SK-N-SH (cell line): ENCODE measurements around the gene ROPN1L. TPM values are rescaled to one million over a fixed set of nuclear protein-coding genes. Genes with fewer than 3 reads are reported as not detected.

ENCODE experiments used
- CTCF ChIA-PET: fragments of 300-600, 350-600 bp; formaldehyde crosslinking; extraction: SDS; loops from one replicate; lab custom pipeline; 2021; lab: Yijun Ruan, JAX
- POLR2A ChIA-PET: fragments of 350-600 bp; sonication (Branson Sonifier 250); formaldehyde crosslinking; extraction: SDS; loops from one replicate; lab custom pipeline; 2020; ENCODE audit warnings: antibody characterized with exemption, inconsistent platforms; lab: Yijun Ruan, JAX
- DNase-seq: peaks from one replicate; pipeline ENCODE4 v3.0.0; 2012
- H2AFZ ChIP-seq: fragments of 200-600 bp; sonication (generic); 2 replicates; pipeline ENCODE4 v1.8.1; 2016; ENCODE audit warnings: antibody characterized with exemption, mild to moderate bottlenecking, low read depth
- H3F3A ChIP-seq: fragments of 200-600 bp; sonication (generic); replicated peaks from 2 replicates; pipeline ENCODE3; 2016; ENCODE audit warnings: antibody characterized with exemption, mild to moderate bottlenecking; ENCODE audit not compliant: insufficient read depth
- H3K27ac ChIP-seq, 2 experiments: fragments of 200-500 bp in 1 of 2; fragments of 200-600 bp in 1 of 2; sonication (Bioruptor generic) in 1 of 2; sonication (generic), shearing (Covaris generic) in 1 of 2; 2 replicates each; pipeline versions ENCODE4 v1.5.1 to v1.6.1; 2014 to 2016; ENCODE audit warnings: low read depth in 2 of 2, inconsistent platforms in 1 of 2, low read length in 1 of 2, mild to moderate bottlenecking in 1 of 2, mixed read lengths in 1 of 2
- H3K27me3 ChIP-seq: fragments of 200-600 bp; sonication (generic), shearing (Covaris generic); 2 replicates; pipeline ENCODE4 v1.6.1; 2016; ENCODE audit warnings: mixed run types; ENCODE audit not compliant: insufficient read depth
- H3K36me3 ChIP-seq, 2 experiments: fragments of 200-500 bp in 1 of 2; fragments of 200-600 bp in 1 of 2; sonication (Bioruptor generic) in 1 of 2; sonication (generic) in 1 of 2; replicated peaks in 1 of 2; 2 replicates each; pipeline versions ENCODE3 to v1.5.1; 2014 to 2016; ENCODE audit warnings: low read length in 1 of 2, mild to moderate bottlenecking in 1 of 2; ENCODE audit not compliant: insufficient read depth in 2 of 2, control insufficient read depth in 1 of 2
- H3K4me1 ChIP-seq, 2 experiments: fragments of 200-500 bp in 1 of 2; fragments of 200-600 bp in 1 of 2; sonication (Bioruptor generic) in 1 of 2; sonication (generic), shearing (Covaris generic) in 1 of 2; 2 replicates each; pipeline versions ENCODE4 v1.5.1 to v1.6.1; 2014 to 2016; ENCODE audit warnings: low read depth in 1 of 2, low read length in 1 of 2, mixed run types in 1 of 2; ENCODE audit not compliant: insufficient read depth in 2 of 2, control insufficient read depth in 1 of 2
- H3K4me2 ChIP-seq: fragments of 200-600 bp; sonication (generic), shearing (Covaris generic); 2 replicates; pipeline ENCODE4 v1.6.1; 2017; ENCODE audit warnings: mixed run types
- H3K4me3 ChIP-seq, 2 experiments: fragments of 200-500 bp in 1 of 2; fragments of 200-600 bp in 1 of 2; sonication (Bioruptor generic) in 1 of 2; sonication (generic), shearing (Covaris generic) in 1 of 2; 2 replicates each; pipeline versions ENCODE4 v1.5.1 to v1.8.1; 2014 to 2016; ENCODE audit warnings: low read depth in 2 of 2, inconsistent platforms in 1 of 2, low read length in 1 of 2, mild to moderate bottlenecking in 1 of 2, mixed read lengths in 1 of 2, moderate library complexity in 1 of 2
- H3K79me2 ChIP-seq: fragments of 200-600 bp; sonication (generic); 2 replicates; pipeline ENCODE4 v1.8.1; 2017; ENCODE audit warnings: mild to moderate bottlenecking; ENCODE audit not compliant: insufficient read depth
- H3K9ac ChIP-seq: fragments of 200-600 bp; sonication (generic); 2 replicates; pipeline ENCODE4 v1.6.1; 2017; ENCODE audit warnings: mixed run types
- H3K9me2 ChIP-seq: fragments of 200-600 bp; sonication (generic); 2 replicates; pipeline ENCODE4 v1.6.1; 2017; ENCODE audit warnings: mixed run types
- H3K9me3 ChIP-seq: fragments of 200-600 bp; sonication (generic); 2 replicates; pipeline ENCODE4 v1.6.1; 2017; ENCODE audit warnings: mixed run types, mild to moderate bottlenecking, moderate library complexity
- H4K20me1 ChIP-seq: fragments of 200-600 bp; sonication (generic); 2 replicates; pipeline ENCODE4 v1.6.1; 2017; ENCODE audit warnings: mild to moderate bottlenecking, mixed run types; ENCODE audit not compliant: insufficient read depth
- ELF1 ChIP-seq: IDR thresholded peaks from 2 replicates; pipeline ENCODE4 v1.4.0; 2012
- EP300 ChIP-seq, 2 experiments: IDR thresholded peaks; 2 replicates each; pipeline versions ENCODE4 v1.4.0 to v1.6.1; 2012; ENCODE audit warnings: borderline replicate concordance in 1 of 2, low read depth in 1 of 2, low read length in 1 of 2
- FOXJ3 ChIP-seq: sonication (generic); formaldehyde crosslinking; IDR thresholded peaks from 2 replicates; pipeline ENCODE4 v1.5.1; 2020; ENCODE audit warnings: mild to moderate bottlenecking, missing genetic modification reagents
- GABPA ChIP-seq: IDR thresholded peaks from 2 replicates; pipeline ENCODE4 v1.4.0; 2012; ENCODE audit warnings: low read depth, mild to moderate bottlenecking
- NRF1 ChIP-seq: IDR thresholded peaks from 2 replicates; pipeline ENCODE4 v1.6.1; 2012; ENCODE audit warnings: low read depth, mild to moderate bottlenecking, low read length
- RAD21 ChIP-seq: IDR thresholded peaks from 2 replicates; pipeline ENCODE4 v1.6.1; 2012; ENCODE audit warnings: mild to moderate bottlenecking, low read length
- RFX5 ChIP-seq: IDR thresholded peaks from 2 replicates; pipeline ENCODE4 v1.6.1; 2012; ENCODE audit warnings: mild to moderate bottlenecking, improper control_type of control experiment, low read length
- SIN3A ChIP-seq: IDR thresholded peaks from 2 replicates; pipeline ENCODE4 v1.6.1; 2012; ENCODE audit warnings: low read depth, mild to moderate bottlenecking, low read length, moderate library complexity, borderline replicate concordance
- YY1 ChIP-seq: IDR thresholded peaks from 2 replicates; pipeline ENCODE4 v1.4.0; 2012; ENCODE audit warnings: low read depth, mild to moderate bottlenecking
- WGBS: methylation state at CpG from one replicate; pipeline ENCODE4 v1.1.6; 2017; ENCODE audit warnings: low lambda C conversion rate; 5-methylcytosine and 5-hydroxymethylcytosine counted together
- polyA plus RNA-seq, 3 experiments: library from polyadenylated mRNA; depleted of rRNA; stranded (reverse); fragments of >200 nt; gene quantifications; 2 replicates each; pipeline ENCODE4 v1.2.3, GENCODE V29; 2012
- TF ChIP-seq, protein P1 (sequence below): fragments of 200-600 bp; sonication (generic); IDR thresholded peaks from 2 replicates; pipeline ENCODE4 v1.6.1; 2017; ENCODE audit warnings: antibody characterized with exemption, mild to moderate bottlenecking, moderate library complexity
- TF ChIP-seq, protein P2 (sequence below): fragments of 150-350 bp; IDR thresholded peaks from 2 replicates; pipeline ENCODE4 v1.6.1; 2017; ENCODE audit warnings: antibody characterized with exemption, low read length, low read depth, borderline replicate concordance
- TF ChIP-seq, protein P3 (sequence below): IDR thresholded peaks from 2 replicates; pipeline ENCODE4 v1.4.0; 2012; ENCODE audit warnings: low read depth, borderline replicate concordance
- TF ChIP-seq, protein P4 (sequence below): IDR thresholded peaks from 2 replicates; pipeline ENCODE4 v1.4.0; 2012; ENCODE audit warnings: low read depth
- TF ChIP-seq, protein P5 (sequence below): IDR thresholded peaks from 2 replicates; pipeline ENCODE4 v1.6.1; 2012; ENCODE audit warnings: mild to moderate bottlenecking, low read depth, low read length, moderate library complexity
- TF ChIP-seq, protein P6 (sequence below): IDR thresholded peaks from 2 replicates; pipeline ENCODE4; 2012
- TF ChIP-seq, protein P7 (sequence below): fragments of 150-350 bp; IDR thresholded peaks from 2 replicates; pipeline ENCODE4 v1.6.1; 2016; ENCODE audit warnings: mild to moderate bottlenecking, low read depth, low read length

The ROPN1L gene
- polyA plus RNA-seq, 1 of the 3 experiments (the other 2 are of a cell fraction), result 0.31 TPM

DNA sequence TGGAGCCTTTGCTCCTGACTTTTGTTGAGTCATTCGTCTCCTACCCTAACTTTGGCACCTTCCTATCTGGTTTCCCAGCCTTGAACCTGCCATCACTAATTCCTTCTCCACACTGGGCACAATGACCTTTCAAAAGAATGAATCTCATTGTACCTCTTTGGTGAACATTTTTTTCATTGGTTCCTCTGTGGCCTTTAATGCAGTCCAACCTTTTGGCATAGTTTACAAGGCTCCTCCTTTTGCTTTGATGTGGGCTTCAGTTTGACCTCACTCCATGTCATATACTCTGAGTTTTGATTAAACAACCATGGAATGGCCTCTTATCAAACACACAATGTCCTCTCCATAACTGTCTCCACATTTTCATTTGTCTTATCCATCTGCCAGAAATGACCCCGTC lies 14.5 kb upstream of the ROPN1L start:
- H3F3A ChIP-seq, result no peaks in the 10 kb centered on the region
- no peaks in the 10 kb centered on the region for H3K9me3 ChIP-seq
- no peak overlapping the region for H3K27ac ChIP-seq
- H3K27me3 ChIP-seq, result no peaks in the 10 kb centered on the region
- no peaks in the 10 kb centered on the region for H4K20me1 ChIP-seq
- no peak for TF ChIP-seq EP300 (IDR thresholded peaks at IDR 0.05; ENCODE audit: borderline replicate concordance in 1 of 2, low read depth in 1 of 2, low read length in 1 of 2)
- CTCF ChIA-PET, result interaction anchor here (1.9 kb wide), 1 partner anchor 143 kb away, joined by 8 read pairs; no protein-coding TSS in a partner anchor
- H2AFZ ChIP-seq, result no peak overlapping the region
- no peaks in the 10 kb centered on the region for H3K79me2 ChIP-seq
- H3K36me3 ChIP-seq, result peaks cover 64 to 87% of the 10 kb centered on the region in 2 experiments
- H3K9me2 ChIP-seq, result no peaks in the 10 kb centered on the region
- POLR2A ChIA-PET, result no interaction called here
- WGBS, result 95% methylated on average over 2 of the region's 2 CpGs
- H3K4me3 ChIP-seq, result no peak overlapping the region
- no peak overlapping the region for H3K4me2 ChIP-seq
- H3K4me1 ChIP-seq, result no peaks in the 10 kb centered on the region
- DNase-seq, result no peak
- H3K9ac ChIP-seq, result no peak overlapping the region

DNA sequence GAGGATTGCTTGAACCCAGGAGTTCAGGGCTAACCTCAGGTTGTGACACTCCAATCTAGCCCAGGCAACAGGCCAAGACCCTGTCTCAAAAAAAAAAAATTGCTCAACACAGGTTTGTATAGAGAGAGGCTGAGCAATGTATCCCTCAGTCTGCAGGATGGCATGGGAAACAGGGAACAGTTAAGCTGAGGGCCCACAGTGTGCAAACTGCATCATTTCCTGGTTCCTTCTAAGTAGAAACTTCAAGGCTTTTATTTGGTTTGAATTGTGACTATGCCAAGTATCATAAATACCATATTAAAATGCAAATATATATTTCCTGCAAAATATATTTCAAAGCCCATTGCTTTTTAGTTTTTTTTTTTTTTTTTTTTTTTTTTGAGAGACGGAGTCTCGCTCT lies 13.7 kb upstream of the ROPN1L start:
- 91% methylated on average over 2 of the region's 2 CpGs for WGBS
- H3K27ac ChIP-seq, result no peak overlapping the region
- no peaks in the 10 kb centered on the region for H3K9me2 ChIP-seq
- peaks cover 62 to 83% of the 10 kb centered on the region in 2 experiments for H3K36me3 ChIP-seq
- no peaks in the 10 kb centered on the region for H3F3A ChIP-seq
- H3K79me2 ChIP-seq, result no peaks in the 10 kb centered on the region
- no peak overlapping the region for H2AFZ ChIP-seq
- CTCF ChIA-PET, result interaction anchor here (1.5 kb wide), 1 partner anchor 11 kb away, joined by 3 read pairs; no protein-coding TSS in a partner anchor
- no peaks in the 10 kb centered on the region for H3K27me3 ChIP-seq
- DNase-seq, result no peak
- H3K4me2 ChIP-seq, result no peak overlapping the region
- H4K20me1 ChIP-seq, result no peaks in the 10 kb centered on the region
- no peak overlapping the region for H3K9ac ChIP-seq
- H3K4me3 ChIP-seq, result no peak overlapping the region
- no peaks in the 10 kb centered on the region for H3K9me3 ChIP-seq
- no peaks in the 10 kb centered on the region for H3K4me1 ChIP-seq
- POLR2A ChIA-PET, result no interaction called here
- TF ChIP-seq, protein P1, sequence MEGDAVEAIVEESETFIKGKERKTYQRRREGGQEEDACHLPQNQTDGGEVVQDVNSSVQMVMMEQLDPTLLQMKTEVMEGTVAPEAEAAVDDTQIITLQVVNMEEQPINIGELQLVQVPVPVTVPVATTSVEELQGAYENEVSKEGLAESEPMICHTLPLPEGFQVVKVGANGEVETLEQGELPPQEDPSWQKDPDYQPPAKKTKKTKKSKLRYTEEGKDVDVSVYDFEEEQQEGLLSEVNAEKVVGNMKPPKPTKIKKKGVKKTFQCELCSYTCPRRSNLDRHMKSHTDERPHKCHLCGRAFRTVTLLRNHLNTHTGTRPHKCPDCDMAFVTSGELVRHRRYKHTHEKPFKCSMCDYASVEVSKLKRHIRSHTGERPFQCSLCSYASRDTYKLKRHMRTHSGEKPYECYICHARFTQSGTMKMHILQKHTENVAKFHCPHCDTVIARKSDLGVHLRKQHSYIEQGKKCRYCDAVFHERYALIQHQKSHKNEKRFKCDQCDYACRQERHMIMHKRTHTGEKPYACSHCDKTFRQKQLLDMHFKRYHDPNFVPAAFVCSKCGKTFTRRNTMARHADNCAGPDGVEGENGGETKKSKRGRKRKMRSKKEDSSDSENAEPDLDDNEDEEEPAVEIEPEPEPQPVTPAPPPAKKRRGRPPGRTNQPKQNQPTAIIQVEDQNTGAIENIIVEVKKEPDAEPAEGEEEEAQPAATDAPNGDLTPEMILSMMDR, result no peak
- TF ChIP-seq RFX5, result no peak
- TF ChIP-seq, protein P2, sequence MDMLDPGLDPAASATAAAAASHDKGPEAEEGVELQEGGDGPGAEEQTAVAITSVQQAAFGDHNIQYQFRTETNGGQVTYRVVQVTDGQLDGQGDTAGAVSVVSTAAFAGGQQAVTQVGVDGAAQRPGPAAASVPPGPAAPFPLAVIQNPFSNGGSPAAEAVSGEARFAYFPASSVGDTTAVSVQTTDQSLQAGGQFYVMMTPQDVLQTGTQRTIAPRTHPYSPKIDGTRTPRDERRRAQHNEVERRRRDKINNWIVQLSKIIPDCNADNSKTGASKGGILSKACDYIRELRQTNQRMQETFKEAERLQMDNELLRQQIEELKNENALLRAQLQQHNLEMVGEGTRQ, result no peak
- no peak for TF ChIP-seq SIN3A
- no peak for TF ChIP-seq GABPA
- TF ChIP-seq FOXJ3 (CRISPR knock-in tag), result no peak
- TF ChIP-seq NRF1, result no peak
- TF ChIP-seq YY1, result no peak
- TF ChIP-seq, protein P3, sequence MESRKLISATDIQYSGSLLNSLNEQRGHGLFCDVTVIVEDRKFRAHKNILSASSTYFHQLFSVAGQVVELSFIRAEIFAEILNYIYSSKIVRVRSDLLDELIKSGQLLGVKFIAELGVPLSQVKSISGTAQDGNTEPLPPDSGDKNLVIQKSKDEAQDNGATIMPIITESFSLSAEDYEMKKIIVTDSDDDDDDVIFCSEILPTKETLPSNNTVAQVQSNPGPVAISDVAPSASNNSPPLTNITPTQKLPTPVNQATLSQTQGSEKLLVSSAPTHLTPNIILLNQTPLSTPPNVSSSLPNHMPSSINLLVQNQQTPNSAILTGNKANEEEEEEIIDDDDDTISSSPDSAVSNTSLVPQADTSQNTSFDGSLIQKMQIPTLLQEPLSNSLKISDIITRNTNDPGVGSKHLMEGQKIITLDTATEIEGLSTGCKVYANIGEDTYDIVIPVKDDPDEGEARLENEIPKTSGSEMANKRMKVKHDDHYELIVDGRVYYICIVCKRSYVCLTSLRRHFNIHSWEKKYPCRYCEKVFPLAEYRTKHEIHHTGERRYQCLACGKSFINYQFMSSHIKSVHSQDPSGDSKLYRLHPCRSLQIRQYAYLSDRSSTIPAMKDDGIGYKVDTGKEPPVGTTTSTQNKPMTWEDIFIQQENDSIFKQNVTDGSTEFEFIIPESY, result no peak
- TF ChIP-seq, protein P4, sequence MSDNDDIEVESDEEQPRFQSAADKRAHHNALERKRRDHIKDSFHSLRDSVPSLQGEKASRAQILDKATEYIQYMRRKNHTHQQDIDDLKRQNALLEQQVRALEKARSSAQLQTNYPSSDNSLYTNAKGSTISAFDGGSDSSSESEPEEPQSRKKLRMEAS, result no peak
- TF ChIP-seq, protein P5, sequence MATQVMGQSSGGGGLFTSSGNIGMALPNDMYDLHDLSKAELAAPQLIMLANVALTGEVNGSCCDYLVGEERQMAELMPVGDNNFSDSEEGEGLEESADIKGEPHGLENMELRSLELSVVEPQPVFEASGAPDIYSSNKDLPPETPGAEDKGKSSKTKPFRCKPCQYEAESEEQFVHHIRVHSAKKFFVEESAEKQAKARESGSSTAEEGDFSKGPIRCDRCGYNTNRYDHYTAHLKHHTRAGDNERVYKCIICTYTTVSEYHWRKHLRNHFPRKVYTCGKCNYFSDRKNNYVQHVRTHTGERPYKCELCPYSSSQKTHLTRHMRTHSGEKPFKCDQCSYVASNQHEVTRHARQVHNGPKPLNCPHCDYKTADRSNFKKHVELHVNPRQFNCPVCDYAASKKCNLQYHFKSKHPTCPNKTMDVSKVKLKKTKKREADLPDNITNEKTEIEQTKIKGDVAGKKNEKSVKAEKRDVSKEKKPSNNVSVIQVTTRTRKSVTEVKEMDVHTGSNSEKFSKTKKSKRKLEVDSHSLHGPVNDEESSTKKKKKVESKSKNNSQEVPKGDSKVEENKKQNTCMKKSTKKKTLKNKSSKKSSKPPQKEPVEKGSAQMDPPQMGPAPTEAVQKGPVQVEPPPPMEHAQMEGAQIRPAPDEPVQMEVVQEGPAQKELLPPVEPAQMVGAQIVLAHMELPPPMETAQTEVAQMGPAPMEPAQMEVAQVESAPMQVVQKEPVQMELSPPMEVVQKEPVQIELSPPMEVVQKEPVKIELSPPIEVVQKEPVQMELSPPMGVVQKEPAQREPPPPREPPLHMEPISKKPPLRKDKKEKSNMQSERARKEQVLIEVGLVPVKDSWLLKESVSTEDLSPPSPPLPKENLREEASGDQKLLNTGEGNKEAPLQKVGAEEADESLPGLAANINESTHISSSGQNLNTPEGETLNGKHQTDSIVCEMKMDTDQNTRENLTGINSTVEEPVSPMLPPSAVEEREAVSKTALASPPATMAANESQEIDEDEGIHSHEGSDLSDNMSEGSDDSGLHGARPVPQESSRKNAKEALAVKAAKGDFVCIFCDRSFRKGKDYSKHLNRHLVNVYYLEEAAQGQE, result no peak
- TF ChIP-seq, protein P6, sequence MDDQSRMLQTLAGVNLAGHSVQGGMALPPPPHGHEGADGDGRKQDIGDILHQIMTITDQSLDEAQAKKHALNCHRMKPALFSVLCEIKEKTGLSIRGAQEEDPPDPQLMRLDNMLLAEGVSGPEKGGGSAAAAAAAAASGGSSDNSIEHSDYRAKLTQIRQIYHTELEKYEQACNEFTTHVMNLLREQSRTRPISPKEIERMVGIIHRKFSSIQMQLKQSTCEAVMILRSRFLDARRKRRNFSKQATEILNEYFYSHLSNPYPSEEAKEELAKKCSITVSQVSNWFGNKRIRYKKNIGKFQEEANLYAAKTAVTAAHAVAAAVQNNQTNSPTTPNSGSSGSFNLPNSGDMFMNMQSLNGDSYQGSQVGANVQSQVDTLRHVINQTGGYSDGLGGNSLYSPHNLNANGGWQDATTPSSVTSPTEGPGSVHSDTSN, result no peak
- no peak for TF ChIP-seq ELF1
- TF ChIP-seq, protein P7, sequence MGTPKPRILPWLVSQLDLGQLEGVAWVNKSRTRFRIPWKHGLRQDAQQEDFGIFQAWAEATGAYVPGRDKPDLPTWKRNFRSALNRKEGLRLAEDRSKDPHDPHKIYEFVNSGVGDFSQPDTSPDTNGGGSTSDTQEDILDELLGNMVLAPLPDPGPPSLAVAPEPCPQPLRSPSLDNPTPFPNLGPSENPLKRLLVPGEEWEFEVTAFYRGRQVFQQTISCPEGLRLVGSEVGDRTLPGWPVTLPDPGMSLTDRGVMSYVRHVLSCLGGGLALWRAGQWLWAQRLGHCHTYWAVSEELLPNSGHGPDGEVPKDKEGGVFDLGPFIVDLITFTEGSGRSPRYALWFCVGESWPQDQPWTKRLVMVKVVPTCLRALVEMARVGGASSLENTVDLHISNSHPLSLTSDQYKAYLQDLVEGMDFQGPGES, result no peak
- no peak for TF ChIP-seq RAD21
